SU-DHL-6 (cell line): Measurements from ENCODE around the gene DLG2.

Experiments
- CTCF ChIP-seq: fragments of 200-600 bp; sonication (generic); IDR thresholded peaks from one replicate; pipeline ENCODE4 v1.5.1; 2017; ENCODE audit warnings: antibody characterized with exemption, mild to moderate bottlenecking, low read length, moderate library complexity; ENCODE audit not compliant: insufficient read depth, poor library complexity, severe bottlenecking
- EZH2phosphoT487 ChIP-seq: fragments of 200-600 bp; sonication (generic), shearing (Covaris generic); conservative IDR thresholded peaks from 2 replicates; pipeline ENCODE4 v1.6.1; 2018; ENCODE audit warnings: mild to moderate bottlenecking, antibody characterized with exemption, low read length, moderate library complexity, mixed read lengths

- no peak for TF ChIP-seq CTCF
- no peak for TF ChIP-seq EZH2phosphoT487
These were observed 742.3 kb downstream of the DLG2 start for GRCh38 chr11:84884836-84885235.
